Endothelial cell of umbilical vein (primary cell): ENCODE data around the gene GALR2.
"Not testable (repeated sequence)": the region's sequence is repeated elsewhere in the genome, so short reads cannot be mapped to it uniquely, and the experiment has no call there.

ENCODE experiments used
- CTCF ChIP-seq, 2 donors: IDR thresholded peaks; 1 replicate in 1 of 2; 2 replicates in 1 of 2; pipeline ENCODE4 v1.5.1; 2011; ENCODE audit warnings: low read length in 2 of 2, mild to moderate bottlenecking in 2 of 2, moderate library complexity in 2 of 2, control low read depth in 1 of 2, inconsistent platforms in 1 of 2, low read depth in 1 of 2; ENCODE audit not compliant: insufficient read depth in 1 of 2; ENCODE audit errors: extremely low read depth in 1 of 2
- EZH2 ChIP-seq: IDR thresholded peaks from 2 replicates; pipeline ENCODE4 v1.6.1; 2012; ENCODE audit warnings: borderline replicate concordance, low read depth, mild to moderate bottlenecking, moderate library complexity, low read length, inconsistent platforms; ENCODE audit not compliant: severe bottlenecking
- GATA2 ChIP-seq: IDR thresholded peaks from 2 replicates; pipeline ENCODE4 v1.7.0; 2011; ENCODE audit warnings: low read depth, mild to moderate bottlenecking, moderate library complexity, mixed read lengths, low read length; ENCODE audit not compliant: insufficient read length, insufficient read depth
- MAX ChIP-seq: IDR thresholded peaks from 2 replicates; pipeline ENCODE4 v1.6.1; 2011; ENCODE audit not compliant: insufficient read depth, insufficient read length
- POLR2A ChIP-seq: IDR thresholded peaks from 2 replicates; pipeline ENCODE4 v1.6.1; 2012; ENCODE audit warnings: low read depth, mild to moderate bottlenecking, control low read depth, low read length
- POLR2AphosphoS5 ChIP-seq: IDR thresholded peaks from 2 replicates; pipeline ENCODE4 v1.6.1; 2012; ENCODE audit warnings: low read depth, mild to moderate bottlenecking, control low read depth, low read length, moderate library complexity; ENCODE audit not compliant: insufficient read depth

- not testable (repeated sequence) for TF ChIP-seq POLR2AphosphoS5; MAX; GATA2; POLR2A; CTCF (IDR thresholded peaks at IDR 0.05; ENCODE audit: extremely low read depth in 1 of 2, insufficient read depth in 1 of 2, low read depth in 1 of 2, low read length in 2 of 2); EZH2
Measured at GRCh38 chr17:76042868-76043267, 31.7 kb upstream of the GALR2 start.
